Astrocyte (in vitro differentiated cells and primary cell): ENCODE results near the gene CEBPG. TPM values are rescaled to one million over a fixed set of nuclear protein-coding genes. Genes with fewer than 3 reads are reported as not detected.

Experiments
- DNase-seq: peaks from one replicate; pipeline ENCODE4 v3.0.0-alpha.2; 2010; ENCODE audit warnings: low read depth
- FAIRE-seq: peaks from 2 replicates; lab custom pipeline; 2011; peaks lifted over from hg19 to GRCh38; lab: Jason Lieb, UNC
- H2AFZ ChIP-seq: 2 replicates; pipeline ENCODE4 v1.6.0; 2012; ENCODE audit warnings: low read depth, low read length, inconsistent platforms
- H3K27ac ChIP-seq: 2 replicates; pipeline ENCODE4 v1.5.1; 2011; ENCODE audit warnings: low read depth, low read length, inconsistent platforms
- H3K27me3 ChIP-seq: 2 replicates; pipeline ENCODE4 v1.6.0; 2011; ENCODE audit warnings: low read length, inconsistent platforms; ENCODE audit not compliant: insufficient read depth
- H3K36me3 ChIP-seq: 2 replicates; pipeline ENCODE4 v1.5.1; 2011; ENCODE audit warnings: low read length, inconsistent platforms; ENCODE audit not compliant: insufficient read depth
- H3K4me1 ChIP-seq: 2 replicates; pipeline ENCODE4 v1.5.1; 2011; ENCODE audit warnings: low read length, inconsistent platforms; ENCODE audit not compliant: insufficient read depth
- H3K4me2 ChIP-seq: 2 replicates; pipeline ENCODE4 v1.6.0; 2012; ENCODE audit warnings: low read length, inconsistent platforms
- H3K4me3 ChIP-seq: 2 replicates; pipeline ENCODE4 v1.5.1; 2011; ENCODE audit warnings: low read depth, mild to moderate bottlenecking, low read length, inconsistent platforms; ENCODE audit not compliant: insufficient read depth
- H3K79me2 ChIP-seq: 2 replicates; pipeline ENCODE4 v1.6.0; 2012; ENCODE audit warnings: mild to moderate bottlenecking, low read length, inconsistent platforms; ENCODE audit not compliant: insufficient read depth
- H3K9ac ChIP-seq: 2 replicates; pipeline ENCODE4 v1.6.0; 2012; ENCODE audit warnings: mild to moderate bottlenecking, low read length, inconsistent platforms
- H3K9me3 ChIP-seq: 2 replicates; pipeline ENCODE4 v1.5.1; 2012; ENCODE audit warnings: low read depth, mild to moderate bottlenecking, low read length, inconsistent platforms; ENCODE audit not compliant: insufficient read depth
- H4K20me1 ChIP-seq: 2 replicates; pipeline ENCODE4 v1.6.0; 2012; ENCODE audit warnings: low read length, inconsistent platforms; ENCODE audit not compliant: insufficient read depth
- H3K27ac Mint-ChIP-seq: one replicate; pipeline ENCODE4 v1.8.0; 2021; ENCODE audit warnings: mild to moderate bottlenecking, mixed read lengths; ENCODE audit not compliant: unreplicated experiment
- H3K27me3 Mint-ChIP-seq: one replicate; pipeline ENCODE4 v1.8.0; 2021; ENCODE audit warnings: low read depth, mixed read lengths; ENCODE audit not compliant: unreplicated experiment
- H3K36me3 Mint-ChIP-seq: one replicate; pipeline ENCODE4 v1.8.0; 2021; ENCODE audit warnings: low read depth, mixed read lengths; ENCODE audit not compliant: unreplicated experiment
- H3K4me1 Mint-ChIP-seq: one replicate; pipeline ENCODE4 v1.8.0; 2021; ENCODE audit warnings: low read depth, mixed read lengths; ENCODE audit not compliant: unreplicated experiment
- H3K4me3 Mint-ChIP-seq: one replicate; pipeline ENCODE4 v1.8.0; 2021; ENCODE audit warnings: mild to moderate bottlenecking, moderate library complexity, mixed read lengths; ENCODE audit not compliant: unreplicated experiment
- H3K9me3 Mint-ChIP-seq: one replicate; pipeline ENCODE4 v1.8.0; 2021; ENCODE audit warnings: mild to moderate bottlenecking, mixed read lengths; ENCODE audit not compliant: unreplicated experiment
- EZH2 ChIP-seq: IDR thresholded peaks from 2 replicates; pipeline ENCODE4 v1.6.1; 2012; ENCODE audit warnings: mild to moderate bottlenecking, low read length, inconsistent platforms; ENCODE audit not compliant: insufficient read depth
- total RNA-seq: library from RNA; stranded (reverse); gene quantifications from 2 replicates; pipeline ENCODE4 v1.2.1, GENCODE V29; 2021
- TF ChIP-seq, protein P1 (sequence below): IDR thresholded peaks from 2 replicates; pipeline ENCODE4 v1.5.1; 2011; ENCODE audit warnings: low read depth, mild to moderate bottlenecking, inconsistent platforms, low read length, moderate library complexity; ENCODE audit not compliant: insufficient read depth

The CEBPG gene
- total RNA-seq, 1 donor from 2014 or later: 31.7 TPM

DNA sequence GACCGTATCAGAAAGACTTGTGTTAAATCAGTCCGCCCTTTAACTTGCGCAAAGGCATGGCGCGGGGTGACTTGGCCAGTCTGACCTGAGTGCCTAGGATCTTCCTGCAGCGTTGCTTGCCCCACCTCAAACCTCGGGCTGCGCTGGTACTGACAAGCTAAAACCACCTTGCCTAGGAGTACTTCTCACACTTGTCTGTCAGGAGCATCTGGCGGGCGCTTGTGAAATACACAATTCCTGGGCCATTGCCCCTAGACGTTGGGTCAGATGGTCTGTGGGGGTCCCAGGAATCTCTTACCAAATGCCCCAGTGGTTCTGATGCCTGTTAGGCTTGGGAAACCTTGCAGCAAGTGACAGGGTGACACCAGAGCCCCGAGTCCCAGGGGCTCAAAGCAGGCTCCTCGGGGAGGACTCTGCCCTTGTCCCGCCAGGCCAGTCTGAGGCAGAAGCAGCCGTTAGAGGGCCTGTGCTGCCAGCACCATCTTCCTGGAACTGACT is 12.9 kb downstream of the CEBPG start:
- Histone ChIP-seq H3K4me1 (no peaks in the 10 kb centered on the region), H3K9ac (no peak overlapping the region), H3K27ac (no peak overlapping the region), H3K9me3 (no peaks in the 10 kb centered on the region), H2AFZ (no peak overlapping the region), H3K4me3 (no peak overlapping the region), H3K79me2 (peaks cover 53% of the 10 kb centered on the region), H4K20me1 (peaks cover 93% of the 10 kb centered on the region), H3K27me3 (no peaks in the 10 kb centered on the region), H3K4me2 (no peak overlapping the region), H3K36me3 (no peaks in the 10 kb centered on the region)
- DNase-seq (no peak), FAIRE-seq (no peak)
- no peaks in the 10 kb centered on the region for H3K4me1 Mint-ChIP-seq
- peak overlapping the region; percentile 40 for H3K4me3 Mint-ChIP-seq
- no peaks in the 10 kb centered on the region for H3K9me3 Mint-ChIP-seq
- no peak overlapping the region for H3K27ac Mint-ChIP-seq
- TF ChIP-seq, protein P1, sequence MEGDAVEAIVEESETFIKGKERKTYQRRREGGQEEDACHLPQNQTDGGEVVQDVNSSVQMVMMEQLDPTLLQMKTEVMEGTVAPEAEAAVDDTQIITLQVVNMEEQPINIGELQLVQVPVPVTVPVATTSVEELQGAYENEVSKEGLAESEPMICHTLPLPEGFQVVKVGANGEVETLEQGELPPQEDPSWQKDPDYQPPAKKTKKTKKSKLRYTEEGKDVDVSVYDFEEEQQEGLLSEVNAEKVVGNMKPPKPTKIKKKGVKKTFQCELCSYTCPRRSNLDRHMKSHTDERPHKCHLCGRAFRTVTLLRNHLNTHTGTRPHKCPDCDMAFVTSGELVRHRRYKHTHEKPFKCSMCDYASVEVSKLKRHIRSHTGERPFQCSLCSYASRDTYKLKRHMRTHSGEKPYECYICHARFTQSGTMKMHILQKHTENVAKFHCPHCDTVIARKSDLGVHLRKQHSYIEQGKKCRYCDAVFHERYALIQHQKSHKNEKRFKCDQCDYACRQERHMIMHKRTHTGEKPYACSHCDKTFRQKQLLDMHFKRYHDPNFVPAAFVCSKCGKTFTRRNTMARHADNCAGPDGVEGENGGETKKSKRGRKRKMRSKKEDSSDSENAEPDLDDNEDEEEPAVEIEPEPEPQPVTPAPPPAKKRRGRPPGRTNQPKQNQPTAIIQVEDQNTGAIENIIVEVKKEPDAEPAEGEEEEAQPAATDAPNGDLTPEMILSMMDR: no peak
- no peak for TF ChIP-seq EZH2
- H3K36me3 Mint-ChIP-seq: peaks cover 5% of the 10 kb centered on the region
- no peaks in the 10 kb centered on the region for H3K27me3 Mint-ChIP-seq

DNA sequence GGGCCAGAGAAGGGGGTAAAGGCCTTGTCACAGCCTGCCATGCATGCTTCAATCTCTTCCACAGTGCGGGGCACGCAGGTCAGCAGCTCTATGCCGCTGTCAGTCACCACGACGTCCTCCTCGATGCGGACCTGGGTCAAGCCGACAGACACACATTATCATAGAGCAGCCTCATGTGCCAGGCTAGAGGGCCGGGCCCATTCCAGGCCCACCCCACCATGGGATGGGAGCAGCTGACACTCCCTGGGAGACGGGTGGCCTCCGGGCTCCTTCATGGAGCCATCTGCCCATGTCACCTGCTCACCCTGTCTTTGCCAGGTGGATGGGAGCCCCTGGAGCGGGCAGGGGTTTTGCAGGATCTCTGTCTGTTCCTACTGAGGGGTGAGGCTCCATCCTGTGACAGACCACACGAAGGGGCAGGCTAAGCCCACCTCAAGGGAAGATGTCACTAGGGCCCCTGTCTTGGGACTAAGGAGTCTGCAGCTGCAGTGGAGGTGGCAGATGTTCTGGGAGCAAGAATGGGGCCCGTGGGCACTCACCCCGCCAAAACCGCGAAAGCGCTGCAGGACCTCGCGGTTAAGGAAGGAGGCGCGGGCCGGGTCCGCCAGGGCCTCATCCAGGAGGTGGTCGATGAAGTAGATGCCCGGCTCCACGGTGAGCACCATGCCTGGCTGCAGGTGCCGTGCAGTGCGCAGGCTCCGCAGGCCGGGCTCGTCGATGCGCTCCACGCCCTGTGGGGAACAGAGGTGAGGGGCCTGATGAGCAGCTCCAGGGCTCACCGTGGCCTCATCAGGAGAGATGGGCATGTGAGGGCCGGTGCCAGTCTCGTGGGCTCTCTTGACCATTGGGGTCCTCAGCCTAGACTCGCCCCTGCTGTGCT is 14.1 kb downstream of the CEBPG start:
- Histone ChIP-seq H3K9ac (no peak overlapping the region), H3K4me3 (no peak overlapping the region), H3K36me3 (no peaks in the 10 kb centered on the region), H3K4me1 (peaks cover 2% of the 10 kb centered on the region), H3K4me2 (no peak overlapping the region), H3K9me3 (no peaks in the 10 kb centered on the region), H4K20me1 (peaks cover 93% of the 10 kb centered on the region), H3K27ac (no peak overlapping the region), H3K27me3 (no peaks in the 10 kb centered on the region), H2AFZ (no peak overlapping the region), H3K79me2 (peaks cover 41% of the 10 kb centered on the region)
- Mint-ChIP-seq H3K27ac (no peak overlapping the region), H3K36me3 (peaks cover 5% of the 10 kb centered on the region), H3K27me3 (no peaks in the 10 kb centered on the region), H3K4me3 (no peak overlapping the region), H3K9me3 (no peaks in the 10 kb centered on the region), H3K4me1 (no peaks in the 10 kb centered on the region)
- no peak for TF ChIP-seq EZH2
- TF ChIP-seq, protein P1: no peak
- FAIRE-seq: no peak
- no peak for DNase-seq

DNA sequence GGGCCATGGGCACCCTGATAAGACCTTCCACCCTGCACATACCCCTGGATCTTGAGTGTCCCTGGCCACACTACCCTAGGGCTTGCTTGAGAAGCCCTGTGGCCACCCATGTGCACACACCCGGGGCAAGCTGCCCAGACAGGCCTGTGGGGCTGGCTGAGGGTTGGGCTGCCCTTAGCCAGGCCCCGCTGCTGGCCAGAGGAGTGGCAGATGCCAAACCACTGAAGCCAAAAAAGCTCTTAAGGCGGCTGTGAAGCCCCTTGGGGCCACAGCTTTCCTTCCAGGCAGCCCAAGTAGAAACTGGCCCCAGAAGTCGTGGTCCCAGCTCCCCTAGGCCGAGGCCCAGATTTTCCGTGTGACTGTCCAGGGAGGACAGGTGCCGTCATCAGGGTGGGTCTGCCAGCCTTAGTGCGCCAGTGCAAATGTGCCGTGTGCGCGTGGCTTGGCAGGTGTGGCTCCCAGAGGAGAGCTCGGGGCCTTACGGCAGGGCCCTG is 14.8 kb downstream of the CEBPG start:
- peaks cover 3% of the 10 kb centered on the region for H3K36me3 Mint-ChIP-seq
- H3K36me3 ChIP-seq: no peaks in the 10 kb centered on the region

More for the DNA sequence above, 14.8 kb downstream of the CEBPG start:
- H3K27ac ChIP-seq: no peak overlapping the region
- H3K79me2 ChIP-seq: peaks cover 34% of the 10 kb centered on the region
- Mint-ChIP-seq H3K27ac (no peak overlapping the region), H3K4me1 (no peaks in the 10 kb centered on the region), H3K27me3 (no peaks in the 10 kb centered on the region), H3K4me3 (no peak overlapping the region), H3K9me3 (no peaks in the 10 kb centered on the region)
- no peaks in the 10 kb centered on the region for H3K9me3 ChIP-seq
- H2AFZ ChIP-seq: no peak overlapping the region
- H3K4me1 ChIP-seq: peaks cover 3% of the 10 kb centered on the region
- FAIRE-seq (no peak), DNase-seq (no peak)
- no peak overlapping the region for H3K9ac ChIP-seq
- TF ChIP-seq, protein P1: no peak
- TF ChIP-seq EZH2: no peak
- H3K4me3 ChIP-seq: no peak overlapping the region
- no peak overlapping the region for H3K4me2 ChIP-seq
- H3K27me3 ChIP-seq: no peaks in the 10 kb centered on the region
- peaks cover 88% of the 10 kb centered on the region for H4K20me1 ChIP-seq
